ENCODE measurements around the gene TMEM232. TPM values are rescaled to one million over a fixed set of nuclear protein-coding genes. Genes with fewer than 3 reads are reported as not detected.
A peak's percentile ranks its signal among the peaks of the same experiment; 100 is the strongest.

Gene TMEM232
- total and polyA plus RNA-seq, 9 of the 15 experiments (the other 6 are each of a cell fraction or from before 2014, with no cell fraction given) = 0.09 to 2.2 (median 0.41) TPM

- TF ChIP-seq CREB3 (tag; conservative IDR thresholded peaks at IDR 0.05; ENCODE audit: low read depth) = no peak
- no peak for TF ChIP-seq PTBP1 (IDR thresholded peaks at IDR 0.05; ENCODE audit: low read depth, low read length)
- no peak for TF ChIP-seq PTTG1 (tag; IDR thresholded peaks at IDR 0.05; ENCODE audit: low read depth)
- peak; percentile 64 for TF ChIP-seq TAF7 (tag; IDR thresholded peaks at IDR 0.05)
- TF ChIP-seq ZNF75A (CRISPR knock-in tag; IDR thresholded peaks at IDR 0.05) = no peak
- TF ChIP-seq ZNF24 (IDR thresholded peaks at IDR 0.05) = no peak
- no peak for TF ChIP-seq SRSF9 (IDR thresholded peaks at IDR 0.05; ENCODE audit: borderline replicate concordance, low read depth, low read length)
- no peak for TF ChIP-seq ZNF263 (CRISPR knock-in tag; IDR thresholded peaks at IDR 0.05; ENCODE audit: borderline replicate concordance)
- no peak for TF ChIP-seq ATF3 (IDR thresholded peaks at IDR 0.05)
- TF ChIP-seq ATF3 (CRISPR knock-in tag; conservative IDR thresholded peaks at IDR 0.05) = no peak
- TF ChIP-seq CLOCK (CRISPR knock-in tag; IDR thresholded peaks at IDR 0.05; ENCODE audit: borderline replicate concordance) = no peak
- TF ChIP-seq, protein P1, sequence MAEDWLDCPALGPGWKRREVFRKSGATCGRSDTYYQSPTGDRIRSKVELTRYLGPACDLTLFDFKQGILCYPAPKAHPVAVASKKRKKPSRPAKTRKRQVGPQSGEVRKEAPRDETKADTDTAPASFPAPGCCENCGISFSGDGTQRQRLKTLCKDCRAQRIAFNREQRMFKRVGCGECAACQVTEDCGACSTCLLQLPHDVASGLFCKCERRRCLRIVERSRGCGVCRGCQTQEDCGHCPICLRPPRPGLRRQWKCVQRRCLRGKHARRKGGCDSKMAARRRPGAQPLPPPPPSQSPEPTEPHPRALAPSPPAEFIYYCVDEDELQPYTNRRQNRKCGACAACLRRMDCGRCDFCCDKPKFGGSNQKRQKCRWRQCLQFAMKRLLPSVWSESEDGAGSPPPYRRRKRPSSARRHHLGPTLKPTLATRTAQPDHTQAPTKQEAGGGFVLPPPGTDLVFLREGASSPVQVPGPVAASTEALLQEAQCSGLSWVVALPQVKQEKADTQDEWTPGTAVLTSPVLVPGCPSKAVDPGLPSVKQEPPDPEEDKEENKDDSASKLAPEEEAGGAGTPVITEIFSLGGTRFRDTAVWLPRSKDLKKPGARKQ (CRISPR knock-in tag; IDR thresholded peaks at IDR 0.05) = no peak
- TF ChIP-seq, protein P2, sequence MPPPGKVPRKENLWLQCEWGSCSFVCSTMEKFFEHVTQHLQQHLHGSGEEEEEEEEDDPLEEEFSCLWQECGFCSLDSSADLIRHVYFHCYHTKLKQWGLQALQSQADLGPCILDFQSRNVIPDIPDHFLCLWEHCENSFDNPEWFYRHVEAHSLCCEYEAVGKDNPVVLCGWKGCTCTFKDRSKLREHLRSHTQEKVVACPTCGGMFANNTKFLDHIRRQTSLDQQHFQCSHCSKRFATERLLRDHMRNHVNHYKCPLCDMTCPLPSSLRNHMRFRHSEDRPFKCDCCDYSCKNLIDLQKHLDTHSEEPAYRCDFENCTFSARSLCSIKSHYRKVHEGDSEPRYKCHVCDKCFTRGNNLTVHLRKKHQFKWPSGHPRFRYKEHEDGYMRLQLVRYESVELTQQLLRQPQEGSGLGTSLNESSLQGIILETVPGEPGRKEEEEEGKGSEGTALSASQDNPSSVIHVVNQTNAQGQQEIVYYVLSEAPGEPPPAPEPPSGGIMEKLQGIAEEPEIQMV (tag; conservative IDR thresholded peaks at IDR 0.05; ENCODE audit: low read depth) = no peak
- TF ChIP-seq ETV1 (tag; conservative IDR thresholded peaks at IDR 0.05; ENCODE audit: low read depth) = peak; percentile 86
- TF ChIP-seq E2F5 (CRISPR knock-in tag; IDR thresholded peaks at IDR 0.05) = no peak
- no peak for TF ChIP-seq GABPB2 (CRISPR knock-in tag; conservative IDR thresholded peaks at IDR 0.05)
- 0 out of 2 replicates have a peak, but pooled peaks have one; percentile 22 for TF ChIP-seq NBN (IDR thresholded peaks at IDR 0.05; ENCODE audit: low read depth)
- no peak for TF ChIP-seq PTRF (tag; IDR thresholded peaks at IDR 0.05)
Observed at GRCh38 chr5:110738812-110739651, 12.6 kb upstream of the TMEM232 start, which contains the start of gene SLC25A46 (continued).
